ENCODE results near the gene ZNF423.

DNA sequence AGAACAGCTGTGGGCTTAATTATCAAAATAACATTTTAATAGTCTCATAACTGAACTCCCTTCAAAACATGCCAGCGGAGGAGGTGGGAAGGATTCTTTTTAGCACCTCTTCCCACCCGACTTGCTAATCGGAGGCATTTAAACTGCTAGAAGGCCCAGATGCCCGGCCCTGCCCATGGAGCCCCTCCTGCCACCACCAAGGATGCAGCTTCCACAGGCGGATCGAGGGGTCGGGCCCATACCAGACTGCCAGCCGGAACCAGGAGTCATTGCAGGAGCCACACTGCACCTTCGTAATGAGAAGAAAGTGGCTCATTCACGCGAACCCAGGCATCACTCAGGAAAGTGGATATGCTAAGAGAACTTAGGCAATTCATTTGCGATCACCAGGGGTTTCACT, 281.1 kb downstream of the ZNF423 start:
- TF ChIP-seq, protein P1, sequence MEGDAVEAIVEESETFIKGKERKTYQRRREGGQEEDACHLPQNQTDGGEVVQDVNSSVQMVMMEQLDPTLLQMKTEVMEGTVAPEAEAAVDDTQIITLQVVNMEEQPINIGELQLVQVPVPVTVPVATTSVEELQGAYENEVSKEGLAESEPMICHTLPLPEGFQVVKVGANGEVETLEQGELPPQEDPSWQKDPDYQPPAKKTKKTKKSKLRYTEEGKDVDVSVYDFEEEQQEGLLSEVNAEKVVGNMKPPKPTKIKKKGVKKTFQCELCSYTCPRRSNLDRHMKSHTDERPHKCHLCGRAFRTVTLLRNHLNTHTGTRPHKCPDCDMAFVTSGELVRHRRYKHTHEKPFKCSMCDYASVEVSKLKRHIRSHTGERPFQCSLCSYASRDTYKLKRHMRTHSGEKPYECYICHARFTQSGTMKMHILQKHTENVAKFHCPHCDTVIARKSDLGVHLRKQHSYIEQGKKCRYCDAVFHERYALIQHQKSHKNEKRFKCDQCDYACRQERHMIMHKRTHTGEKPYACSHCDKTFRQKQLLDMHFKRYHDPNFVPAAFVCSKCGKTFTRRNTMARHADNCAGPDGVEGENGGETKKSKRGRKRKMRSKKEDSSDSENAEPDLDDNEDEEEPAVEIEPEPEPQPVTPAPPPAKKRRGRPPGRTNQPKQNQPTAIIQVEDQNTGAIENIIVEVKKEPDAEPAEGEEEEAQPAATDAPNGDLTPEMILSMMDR (IDR thresholded peaks at IDR 0.05) = no peak
- no peak for TF ChIP-seq POLR2A (IDR thresholded peaks at IDR 0.05)
